Endometrium (tissue), 2 donors: ENCODE results near the gene PCSK7.

Experiments
- FAIRE-seq: peaks from 2 replicates; lab custom pipeline; 2012; peaks lifted over from hg19 to GRCh38; lab: Jason Lieb, UNC
- donor health status: control.
- donor health status: control.

The PCSK7 gene

DNA sequence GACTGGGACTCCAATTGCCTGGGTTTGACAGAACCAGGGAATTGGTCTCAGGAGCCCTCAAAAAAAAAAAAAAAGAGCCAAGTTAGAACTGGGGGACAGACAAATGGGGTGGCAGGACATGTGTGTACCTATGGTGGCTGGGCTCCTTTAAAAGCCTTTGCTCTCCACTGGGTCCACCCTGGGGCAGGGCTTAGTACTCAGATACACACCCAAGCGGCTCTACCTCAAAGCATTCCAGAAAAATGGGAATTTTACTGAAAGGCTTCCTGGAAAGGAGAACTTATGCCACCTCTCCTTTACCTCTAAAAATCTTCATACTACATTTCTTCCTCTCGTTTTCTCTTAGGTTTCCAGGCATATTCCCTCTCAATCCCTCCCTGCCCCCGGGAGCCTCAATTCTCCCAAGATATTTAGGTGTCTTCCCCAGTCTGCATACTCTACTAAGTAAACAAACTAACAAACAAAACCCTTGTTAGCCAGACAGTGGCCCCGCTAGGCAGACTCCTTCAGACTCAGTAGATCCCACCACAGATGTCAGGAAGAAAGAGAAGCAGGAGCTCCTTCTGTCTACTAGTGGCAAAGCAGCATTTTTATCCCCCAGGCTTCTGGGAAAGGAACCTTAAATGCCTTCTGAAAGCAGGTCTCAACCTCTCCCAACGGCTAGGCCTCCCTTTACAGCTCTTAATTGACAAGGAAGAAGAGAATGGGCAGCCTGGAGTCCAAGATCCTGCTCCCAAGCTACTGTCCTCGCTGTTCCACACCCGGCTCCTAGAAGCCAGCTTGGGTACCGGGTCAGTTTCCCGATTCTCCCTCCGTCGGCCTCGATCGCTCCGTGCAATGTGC lies 653 bp downstream of the PCSK7 start:
- no peak for FAIRE-seq

DNA sequence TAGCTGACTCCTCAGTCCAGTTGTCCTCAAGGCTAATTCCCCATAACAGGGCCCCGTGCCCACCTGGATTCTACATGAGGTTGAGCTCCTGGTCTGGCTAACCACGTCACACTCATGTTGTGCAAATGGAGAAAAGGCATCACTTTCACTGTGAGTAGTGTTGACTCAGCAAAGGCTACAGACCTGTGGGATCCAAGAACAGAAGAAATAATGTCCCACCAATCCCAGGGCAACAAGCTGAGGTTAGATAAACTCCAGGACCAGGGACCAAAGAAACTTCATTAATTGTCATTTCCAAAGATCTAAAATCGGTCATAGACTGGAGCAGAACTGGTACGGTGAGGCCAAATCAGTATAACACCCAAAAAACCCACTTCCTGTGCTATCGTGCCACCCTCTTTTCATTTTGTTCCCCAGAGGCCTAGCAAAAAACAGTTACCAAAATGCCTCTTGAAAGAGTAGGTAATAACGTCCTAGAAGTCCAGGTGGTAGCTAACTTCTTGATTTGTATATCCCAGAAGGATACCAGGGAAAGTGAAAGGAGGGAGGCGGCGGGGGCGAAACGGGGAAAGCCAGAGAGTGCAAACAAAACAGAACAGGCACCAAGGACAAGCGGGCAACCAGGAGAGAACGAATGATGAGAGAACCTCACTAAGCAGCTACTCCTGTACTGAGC lies 1.4 kb downstream of the PCSK7 start:
- FAIRE-seq = no peak

DNA sequence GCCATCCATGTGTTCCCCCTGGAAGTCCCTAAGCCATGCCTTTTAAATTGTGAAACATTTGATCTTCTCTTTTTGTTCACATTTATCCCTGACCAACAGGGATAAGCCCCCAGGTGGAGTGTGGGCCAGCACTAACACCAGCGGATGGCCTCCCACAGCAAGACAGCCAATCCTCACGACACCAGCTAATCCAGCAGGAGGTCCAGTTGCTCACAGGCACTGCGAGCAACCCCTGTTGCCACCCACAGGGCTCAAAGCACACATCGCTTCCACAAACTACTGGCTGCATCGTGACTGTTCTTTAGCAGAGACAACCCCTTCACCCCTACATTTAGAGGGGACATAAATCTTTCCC lies 2.0 kb downstream of the PCSK7 start:
- no peak for FAIRE-seq

DNA sequence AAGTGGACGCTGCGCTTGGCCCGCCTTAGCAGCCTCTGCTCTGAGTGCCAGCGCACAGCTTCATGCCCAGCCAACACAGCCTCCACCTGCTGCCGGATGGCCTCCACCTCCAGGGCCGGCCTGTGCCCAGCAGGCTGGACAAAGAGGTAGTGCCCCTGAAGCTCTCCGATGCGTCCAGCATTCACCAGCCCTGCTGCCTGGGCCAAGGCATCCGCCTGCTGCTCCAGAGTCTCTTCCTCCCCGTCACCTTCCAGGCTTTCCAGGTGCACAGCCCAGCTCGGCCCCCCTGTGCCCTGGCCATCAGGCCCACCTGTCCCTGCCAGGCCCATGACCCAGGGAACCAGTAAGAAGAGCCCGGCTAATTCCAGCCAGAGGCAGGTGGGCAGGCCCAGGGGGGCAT lies 2.5 kb downstream of the PCSK7 start:
- FAIRE-seq = no peak

DNA sequence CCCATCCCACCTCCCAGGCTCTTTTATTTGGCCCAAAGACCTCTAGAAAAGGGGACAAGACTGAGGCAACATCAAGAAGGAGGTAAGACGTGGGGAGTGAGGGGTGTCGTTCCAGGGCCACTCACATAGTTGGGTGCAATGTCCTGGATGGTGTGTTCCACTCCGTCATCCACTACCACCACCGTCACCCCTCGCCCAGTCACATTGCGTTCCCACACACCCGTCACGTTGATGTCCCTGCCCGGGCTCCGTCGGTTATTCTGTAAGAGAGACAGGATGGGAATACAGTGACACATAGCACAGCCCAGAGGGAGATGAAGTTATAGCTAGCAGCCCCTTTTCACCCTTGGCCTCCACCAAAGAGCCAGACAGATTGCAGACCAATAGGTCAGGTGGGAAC lies 3.8 kb downstream of the PCSK7 start:
- FAIRE-seq = no peak

DNA sequence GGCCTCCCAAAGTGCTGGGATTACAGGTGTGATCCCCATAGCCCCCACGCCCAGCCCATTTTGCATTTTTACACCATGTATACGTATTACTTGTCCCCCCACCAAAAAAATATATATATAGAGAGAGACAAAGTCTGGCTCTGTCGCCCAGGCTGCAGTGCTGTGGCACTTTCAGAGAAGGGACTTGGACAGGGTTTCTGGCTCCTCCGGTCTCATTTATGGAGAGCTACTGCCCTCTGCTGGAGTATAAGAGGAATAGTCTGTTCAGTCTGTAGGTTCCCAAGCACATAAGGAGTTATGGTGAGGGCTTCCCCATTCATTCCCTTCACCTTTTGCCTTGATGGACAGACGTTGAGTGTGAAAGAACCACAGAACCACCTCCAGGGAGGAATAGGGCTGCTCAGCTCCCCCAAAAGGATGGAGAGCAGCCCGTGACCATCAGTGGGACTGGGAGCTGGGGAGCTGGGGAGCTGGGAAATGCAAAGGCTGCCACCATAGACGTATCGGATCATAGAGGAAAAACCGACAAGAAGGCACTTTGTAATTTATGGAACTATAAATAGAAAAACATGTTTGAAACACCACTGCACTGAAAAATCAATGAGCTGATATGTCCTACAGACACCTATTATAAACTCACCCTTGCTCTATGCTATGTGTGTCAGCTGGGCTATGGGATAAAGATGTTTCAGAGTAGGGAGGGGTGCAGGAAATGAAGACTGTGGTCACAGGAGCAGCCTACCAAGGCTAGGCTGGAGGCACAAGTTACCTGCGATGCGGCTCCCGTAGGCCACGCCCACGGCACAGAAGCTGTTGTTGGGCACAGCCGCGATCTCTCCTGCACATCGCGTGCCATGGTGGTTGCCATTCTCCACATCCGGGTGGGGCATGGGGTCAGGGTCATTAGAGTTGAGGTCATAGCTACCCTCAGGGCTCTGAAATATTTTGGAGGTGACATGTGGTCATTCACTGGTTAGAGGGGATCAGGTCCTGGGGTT lies 5.2 kb downstream of the PCSK7 start:
- FAIRE-seq = no peak

DNA sequence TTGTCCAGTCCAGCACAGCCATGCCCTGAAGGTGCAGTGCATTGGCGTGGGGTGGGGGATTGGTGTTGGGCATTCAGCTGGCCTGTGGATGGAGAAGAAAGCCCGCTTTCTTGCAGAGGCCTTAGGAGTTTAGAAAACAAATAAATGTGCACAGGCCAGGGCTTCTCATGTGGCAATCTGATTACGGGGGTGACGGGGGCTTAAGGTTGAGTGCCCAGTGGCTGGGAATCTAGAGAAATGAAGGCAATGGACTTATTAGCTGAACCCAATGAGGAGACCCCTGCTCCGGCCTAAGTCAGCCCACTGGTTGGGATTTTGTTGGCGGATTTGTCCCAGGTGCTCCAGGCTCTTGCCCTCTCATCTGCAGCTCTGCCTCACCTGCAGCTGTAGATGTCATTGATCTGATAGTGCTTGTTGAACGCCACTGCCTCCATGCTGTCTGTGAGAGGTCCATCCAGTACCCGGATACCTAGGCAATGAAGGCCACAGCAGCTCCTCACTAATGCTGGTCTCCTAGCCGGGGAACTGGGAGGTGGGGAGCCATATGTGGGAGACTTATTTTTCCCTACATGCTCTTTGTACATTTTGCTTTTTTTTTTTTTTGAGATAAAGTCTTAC lies 6.2 kb downstream of the PCSK7 start:
- FAIRE-seq = no peak

DNA sequence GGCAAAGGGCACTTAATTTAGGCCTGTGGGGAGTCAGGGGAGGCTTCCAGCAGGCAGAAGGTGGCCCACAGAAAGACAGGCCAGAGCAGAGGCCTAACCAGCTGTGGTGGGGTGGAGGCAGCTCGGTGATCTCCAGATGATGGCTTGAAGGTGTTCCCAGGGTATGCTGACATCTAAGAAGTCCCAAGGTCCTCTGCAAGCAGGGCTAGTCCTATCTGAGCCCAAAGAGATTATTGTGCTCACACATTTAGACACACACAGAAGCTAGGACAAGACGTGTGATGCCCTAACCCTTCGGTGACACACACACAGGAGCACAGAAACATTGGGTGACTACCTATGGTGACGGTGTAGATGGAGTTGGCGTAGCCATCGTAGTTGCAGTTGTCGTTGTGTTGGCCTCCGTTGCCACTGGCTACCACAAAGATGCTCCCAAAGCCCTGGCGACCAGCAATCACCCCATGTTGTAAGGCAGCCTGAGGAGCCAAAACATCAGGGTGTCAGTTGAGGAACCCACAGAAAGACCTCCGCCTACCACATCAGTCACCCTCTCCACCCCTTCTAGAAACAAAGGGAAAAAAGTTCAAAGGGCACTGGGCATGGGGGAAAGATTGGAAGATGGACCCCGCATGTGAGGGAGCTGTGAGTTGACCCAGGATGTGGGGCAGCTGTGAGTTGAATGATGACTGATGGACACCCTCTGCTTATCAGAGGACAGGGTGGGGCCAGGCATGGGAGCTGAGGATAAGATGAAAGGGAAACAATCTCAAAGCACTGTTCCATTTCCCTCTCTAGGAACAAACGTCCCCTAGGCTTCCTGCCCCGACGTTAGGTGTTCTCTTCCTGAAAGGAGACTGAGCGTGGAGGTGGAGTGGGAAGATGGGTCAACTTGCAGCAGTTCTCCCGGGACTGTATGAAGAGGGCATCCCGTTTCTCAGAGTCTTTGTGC lies 7.9 kb downstream of the PCSK7 start:
- FAIRE-seq = no peak

DNA sequence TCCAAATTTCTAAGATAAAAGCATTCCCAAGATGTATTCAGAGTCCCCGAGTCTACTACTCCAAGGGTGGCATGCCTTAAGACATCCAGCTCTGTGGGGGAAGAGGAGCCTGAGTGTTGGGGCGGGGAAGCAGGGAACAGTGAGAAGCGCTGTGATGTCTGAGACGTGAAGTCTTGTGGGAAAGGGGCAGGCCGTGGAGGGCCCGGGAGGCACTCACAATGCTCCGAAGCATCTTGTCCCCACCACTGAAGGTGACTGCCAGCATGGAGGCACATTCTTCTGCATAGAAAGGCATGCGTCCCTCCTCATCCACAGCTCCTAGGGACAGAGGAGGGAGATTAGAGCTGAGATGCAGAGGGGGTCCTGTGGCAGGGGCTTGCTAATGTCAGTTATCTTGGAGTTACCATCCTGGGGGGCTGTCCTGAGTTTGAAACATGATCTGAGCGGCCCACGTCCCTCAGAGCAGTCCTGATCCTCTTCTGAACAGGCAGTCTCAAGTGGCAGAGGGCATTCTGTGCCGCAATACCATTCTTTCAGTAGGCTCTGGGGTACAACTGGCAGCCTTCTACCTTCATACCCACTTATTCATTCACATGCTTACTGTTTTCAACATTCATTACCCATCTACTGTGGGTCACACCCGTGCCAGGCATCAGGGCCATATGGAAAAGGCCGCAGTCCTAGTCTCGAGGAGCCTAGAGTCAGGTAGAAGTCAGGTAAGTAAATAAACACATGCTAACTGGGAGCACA lies 8.7 kb downstream of the PCSK7 start:
- no peak for FAIRE-seq

DNA sequence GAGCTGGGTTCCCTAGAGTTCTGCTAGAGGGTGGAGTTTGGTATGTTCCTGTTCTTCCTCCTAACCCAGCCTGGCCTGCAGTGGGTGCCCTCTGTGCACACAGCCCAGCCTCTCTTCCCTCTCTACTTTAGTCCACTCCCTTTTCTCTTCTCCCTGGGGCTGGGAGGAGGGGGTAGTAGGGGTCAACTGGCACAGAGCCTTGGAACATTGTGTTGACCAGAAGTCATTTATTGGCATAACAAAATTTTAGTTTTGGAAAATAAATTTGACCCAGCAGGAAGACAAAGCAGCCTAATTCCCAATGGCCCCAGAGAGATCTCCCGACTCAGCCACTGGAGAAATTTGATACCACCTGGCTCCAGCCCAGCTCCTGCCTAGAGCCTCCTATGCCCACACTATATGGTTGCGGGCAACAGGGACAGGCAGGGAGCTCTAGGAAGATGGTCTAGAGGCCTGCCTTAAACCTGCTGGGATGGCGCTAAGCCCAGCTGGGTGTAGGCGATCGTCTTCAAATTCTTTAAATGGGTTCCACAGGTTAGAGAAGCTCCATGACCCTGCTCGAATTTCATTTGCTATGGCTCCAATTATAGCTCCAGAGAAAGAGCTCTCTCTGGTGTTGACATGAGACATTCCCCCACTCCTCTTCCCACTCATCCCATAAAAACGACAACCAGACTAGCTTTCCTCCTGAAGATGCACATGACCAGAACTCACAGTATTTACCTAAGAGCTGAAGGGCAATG lies 9.9 kb downstream of the PCSK7 start:
- peak; percentile 88 for FAIRE-seq

DNA sequence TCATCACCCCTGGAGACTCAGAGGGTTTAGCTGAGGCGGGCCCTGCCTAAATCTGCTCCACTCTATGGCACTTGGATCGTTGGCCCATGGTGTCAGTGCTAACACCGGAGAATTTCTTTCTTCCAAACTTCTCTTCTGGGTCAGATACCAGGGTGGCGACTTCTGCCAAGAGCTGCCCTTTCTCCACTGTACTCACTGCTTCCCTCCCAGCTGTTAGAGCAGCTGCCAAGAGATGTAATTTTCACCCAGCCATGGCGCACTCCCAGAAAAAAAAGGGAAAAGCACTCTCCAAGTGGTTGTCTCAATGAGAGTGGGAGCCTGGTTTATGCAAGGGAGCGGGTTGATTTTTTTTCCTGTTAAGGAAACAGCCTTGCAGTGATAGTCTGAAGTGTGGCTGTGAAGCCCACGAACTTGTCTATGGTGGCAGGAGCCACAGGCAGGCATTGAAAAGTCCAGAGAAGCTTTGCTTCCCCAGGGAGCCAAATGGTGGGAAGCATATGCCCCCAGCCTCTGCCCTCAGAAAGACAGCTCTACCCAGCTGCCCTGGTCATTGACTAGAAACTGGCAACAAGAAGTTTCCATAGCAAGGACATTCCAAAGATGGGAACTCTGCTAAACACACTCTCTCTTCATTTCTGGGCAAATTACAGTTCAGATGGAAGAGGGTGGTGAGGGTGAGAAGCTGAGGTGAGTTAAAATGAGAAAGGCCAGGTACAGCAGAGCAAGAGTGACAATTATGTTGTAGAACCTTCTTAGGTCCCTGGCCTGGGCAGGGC lies 10.7 kb downstream of the PCSK7 start:
- FAIRE-seq = no peak

DNA sequence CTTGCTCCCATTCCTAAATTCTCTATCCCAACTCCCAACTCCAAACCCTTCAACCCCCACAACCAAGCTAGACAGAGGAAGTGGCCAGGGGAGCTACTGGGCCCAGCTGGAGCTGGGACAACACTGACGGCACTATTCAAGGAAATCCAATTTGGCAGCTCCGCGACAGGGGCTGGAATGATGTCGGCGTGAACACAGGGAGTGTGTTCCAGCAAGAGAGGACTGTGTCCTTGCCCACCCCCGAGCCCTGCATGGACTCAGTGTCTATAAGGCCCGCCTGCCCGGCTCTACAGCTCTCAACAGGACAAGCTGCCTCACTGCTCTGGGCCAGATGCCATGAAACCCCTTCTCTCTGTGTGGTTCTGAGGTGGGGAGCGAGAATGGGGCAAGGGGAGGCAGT lies 11.3 kb downstream of the PCSK7 start:
- no peak for FAIRE-seq

DNA sequence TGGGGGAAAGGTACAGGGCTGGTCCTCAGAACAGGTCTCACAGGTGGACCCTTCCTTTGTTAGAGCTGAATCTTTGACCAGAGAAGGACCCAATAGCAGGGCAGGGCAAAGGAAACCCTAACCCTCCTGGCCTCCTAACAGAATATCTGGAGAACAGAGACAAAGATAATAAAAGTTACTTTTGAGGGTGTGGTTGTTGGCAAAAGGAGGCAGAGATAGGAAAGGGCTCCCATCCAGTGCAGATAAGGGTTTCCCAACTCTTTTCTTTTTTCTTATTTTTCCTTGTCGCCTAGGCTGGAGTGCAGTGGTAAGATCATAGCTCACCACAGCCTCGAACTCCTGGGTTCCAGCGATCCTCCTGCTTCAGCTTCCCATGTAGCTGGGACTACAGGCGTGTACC lies 11.9 kb downstream of the PCSK7 start:
- FAIRE-seq = no peak

DNA sequence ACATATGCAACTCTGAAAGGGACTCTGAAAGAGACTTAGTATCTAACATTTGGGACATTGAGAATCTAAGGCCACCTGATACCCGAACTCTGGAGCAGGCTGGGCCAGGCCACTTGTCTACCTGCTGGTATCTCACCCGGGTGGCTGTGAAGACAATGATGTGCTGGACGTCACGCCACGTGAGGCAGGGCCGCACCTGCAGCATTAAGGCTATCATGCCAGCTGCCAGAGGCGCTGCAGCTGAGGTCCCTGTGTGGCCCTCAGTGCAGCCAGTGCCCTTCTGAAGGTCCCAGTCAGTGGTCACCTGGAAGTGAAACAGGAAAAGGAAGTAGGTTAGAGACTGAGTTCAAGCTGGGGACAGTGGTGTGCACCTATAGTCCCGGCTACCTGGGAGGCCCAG lies 12.4 kb downstream of the PCSK7 start:
- no peak for FAIRE-seq

DNA sequence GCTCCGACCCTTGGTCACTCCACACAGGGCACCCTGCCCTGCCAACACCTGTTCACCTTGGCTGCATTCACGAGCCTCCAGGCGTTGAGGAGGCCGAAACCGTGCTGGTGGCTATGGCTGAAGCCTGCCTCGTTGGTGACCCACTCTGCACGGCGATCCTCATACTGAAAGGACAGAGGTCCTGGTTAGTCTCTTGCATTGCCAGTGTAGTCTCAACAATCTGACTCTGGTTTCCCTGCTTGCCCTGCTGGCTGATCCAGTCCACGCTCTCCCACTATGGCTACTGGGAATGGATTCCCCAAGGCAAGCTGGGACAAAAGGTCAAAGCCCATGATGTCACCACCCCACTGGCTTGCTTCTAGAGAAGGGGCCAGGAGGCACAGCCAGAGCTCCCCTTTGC lies 12.9 kb downstream of the PCSK7 start:
- no peak for FAIRE-seq

DNA sequence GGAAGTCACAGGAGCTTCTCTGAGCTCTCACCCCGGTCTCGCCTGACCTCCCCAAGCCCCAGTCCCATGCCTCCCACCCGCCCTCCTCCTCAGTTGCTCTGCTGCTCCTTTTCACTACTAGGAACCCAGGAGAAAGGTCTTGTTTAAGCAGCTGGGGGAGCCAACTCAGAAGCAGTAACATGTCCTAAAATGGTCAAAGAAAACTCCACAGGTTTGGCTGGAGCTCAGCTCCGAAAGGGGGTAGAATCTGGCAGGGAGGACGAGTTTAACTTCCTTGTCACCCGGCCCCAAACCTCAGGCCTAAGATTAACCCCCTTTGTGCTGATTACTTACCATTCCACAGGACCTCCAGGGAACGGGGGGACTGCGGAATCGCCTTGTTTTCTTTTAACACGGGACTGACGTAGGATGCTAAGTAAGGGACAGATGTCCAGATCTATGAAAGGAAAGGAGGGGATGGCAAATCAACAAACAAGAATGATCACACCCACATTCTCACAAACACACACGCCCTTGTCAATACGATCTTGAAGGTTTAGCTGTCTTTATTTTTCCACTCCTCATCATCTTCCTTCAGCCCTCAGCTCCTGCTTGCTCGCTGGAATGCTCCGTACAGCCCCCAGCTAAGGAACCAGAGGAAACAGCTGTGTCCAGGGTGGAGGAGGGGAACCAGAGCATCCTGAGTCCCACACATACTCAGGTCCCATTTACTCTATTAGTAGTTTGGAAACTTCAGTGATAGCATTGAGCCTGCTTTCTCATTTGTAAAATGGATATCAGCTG lies 13.5 kb downstream of the PCSK7 start:
- no peak for FAIRE-seq

DNA sequence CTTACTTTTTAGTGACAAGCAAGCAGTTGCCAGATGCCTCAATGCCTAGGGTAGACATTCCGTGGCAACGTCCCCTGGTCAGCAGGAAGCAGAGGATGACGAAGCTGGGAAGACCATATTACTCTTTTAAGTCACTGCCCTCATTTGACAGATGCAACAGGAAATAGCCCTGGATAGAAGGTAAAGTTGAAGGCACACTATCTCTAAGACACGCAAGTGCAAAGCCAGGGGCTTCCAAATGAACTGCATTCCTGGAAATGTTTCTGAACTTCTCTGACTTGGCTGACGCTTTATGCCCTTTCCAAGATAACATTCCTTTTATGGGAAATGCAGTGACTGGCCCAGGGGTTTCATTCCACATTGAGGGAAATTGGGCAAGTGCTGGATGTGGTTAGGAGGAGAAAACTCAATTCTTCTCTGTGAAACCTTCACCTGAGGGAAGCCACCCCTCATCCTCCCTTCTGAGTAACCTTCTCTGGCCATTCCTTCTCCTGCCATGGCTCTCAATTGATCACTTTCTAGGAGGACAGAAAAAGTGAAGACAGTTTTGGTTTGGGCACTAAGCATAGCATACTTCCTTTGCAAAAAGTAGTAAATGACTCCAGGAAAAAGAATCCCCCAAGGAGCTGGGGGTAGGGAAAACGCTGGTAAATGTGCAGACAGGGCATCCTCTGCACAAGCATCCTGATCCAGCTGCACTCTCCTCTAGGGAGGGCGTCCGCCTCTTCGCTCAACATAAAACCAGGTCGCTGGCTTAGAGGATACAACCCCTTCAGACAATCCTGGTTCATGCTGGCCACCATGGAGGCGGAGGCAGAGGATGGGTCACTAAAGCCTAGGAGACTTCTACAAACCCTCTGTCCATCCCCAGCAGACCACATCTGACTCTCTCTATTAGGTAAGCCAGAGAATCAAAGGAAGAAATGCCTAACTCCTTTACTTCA lies 14.5 kb downstream of the PCSK7 start:
- no peak for FAIRE-seq
